ENCODE measurements around the gene OR9A2. TPM values are rescaled to one million over a fixed set of nuclear protein-coding genes. Genes with fewer than 3 reads are reported as not detected.

Gene OR9A2
- total and polyA plus RNA-seq, 10 of the 15 experiments (the other 5 are each of a cell fraction or from before 2014, with no cell fraction given): not detected

- in situ Hi-C loops (cut with MboI) (no loop called here), intact Hi-C loops (cut with micrococcal nuclease; ENCODE audit: unreplicated experiment) (no loop called here)
- Histone ChIP-seq H4K20me1 (ENCODE audit: control insufficient read depth, insufficient read depth) (no peaks in the 10 kb centered on the region), H3K9me3 (replicated peaks; ENCODE audit: control insufficient read depth, insufficient read depth, low read length) (no peaks in the 10 kb centered on the region), H3K27me3 (replicated peaks in 1 of 2; ENCODE audit: control insufficient read depth in 2 of 2, insufficient read depth in 2 of 2, low read length in 1 of 2) (no peaks in the 10 kb centered on the region), H2AFZ (ENCODE audit: control insufficient read depth, low read depth, low read length) (no peak overlapping the region), H3K4me3 (no peak overlapping the region), H3K36me3 (ENCODE audit: control insufficient read depth in 2 of 2, insufficient read depth in 2 of 2, low read length in 1 of 2) (no peaks in the 10 kb centered on the region), H3K9ac (ENCODE audit: control insufficient read depth, insufficient read depth, low read length) (no peak overlapping the region), H3K79me2 (ENCODE audit: control insufficient read depth, insufficient read depth, low read length) (no peaks in the 10 kb centered on the region), H3K4me2 (ENCODE audit: control insufficient read depth, insufficient read depth) (no peak overlapping the region), H3K27ac (ENCODE audit: control insufficient read depth, insufficient read depth) (no peak overlapping the region), H3K4me1 (ENCODE audit: control insufficient read depth, insufficient read depth, low read length) (no peaks in the 10 kb centered on the region)
- no peak for DNase-seq (ENCODE audit: low read depth, low spot score)
- CTCF ChIA-PET: interaction anchor here (0.5 to 2.1 kb wide), 4 partner anchors 15 to 396 kb away, joined by 3 to 5 read pairs (median 3); no protein-coding TSS in a partner anchor
- ATAC-seq: no peak
- WGBS (ENCODE audit: insufficient coverage, insufficient replicate concordance, low lambda C conversion rate, missing lambda C conversion rate): 0% methylated on average over 1 of the region's 1 CpG
- RAD21 ChIA-PET (ENCODE audit: unreplicated experiment): no interaction called here
- no peak for FAIRE-seq
- BruUV-seq (replicated peaks): no TSS peak
- SMC1A ChIA-PET (ENCODE audit: uncharacterized antibody, unreplicated experiment): no interaction called here
- POLR2A ChIA-PET: no interaction called here
- no peak for TF ChIP-seq ZNF207 (IDR thresholded peaks at IDR 0.05; ENCODE audit: borderline replicate concordance)
- TF ChIP-seq SPI1 (IDR thresholded peaks at IDR 0.05; ENCODE audit: borderline replicate concordance, insufficient read depth, low read depth, low read length): no peak
- no peak for TF ChIP-seq NR2C2 (IDR thresholded peaks at IDR 0.05; ENCODE audit: borderline replicate concordance, control insufficient read depth, insufficient read length, low read depth)
- no peak for TF ChIP-seq HDAC2 (IDR thresholded peaks at IDR 0.05)
- no peak for TF ChIP-seq PBX3 (IDR thresholded peaks at IDR 0.05; ENCODE audit: insufficient replicate concordance, low read depth, low read length)
- TF ChIP-seq NR2C1 (IDR thresholded peaks at IDR 0.05): no peak
- TF ChIP-seq YBX1 (IDR thresholded peaks at IDR 0.05): no peak
- no peak for TF ChIP-seq ZNF622 (IDR thresholded peaks at IDR 0.05)
- TF ChIP-seq EP300 (IDR thresholded peaks at IDR 0.05; ENCODE audit: borderline replicate concordance in 1 of 2, control insufficient read depth in 1 of 2, low read depth in 2 of 2, low read length in 2 of 2): no peak
- no peak for TF ChIP-seq PKNOX1 (IDR thresholded peaks at IDR 0.05)
- TF ChIP-seq SRF (IDR thresholded peaks at IDR 0.05; ENCODE audit: low read depth in 2 of 2, low read length in 2 of 2): no peak
- no peak for TF ChIP-seq CEBPZ (IDR thresholded peaks at IDR 0.05; ENCODE audit: low read depth, low read length)
- TF ChIP-seq IRF5 (IDR thresholded peaks at IDR 0.05; ENCODE audit: borderline replicate concordance): no peak
- TF ChIP-seq ATF2 (IDR thresholded peaks at IDR 0.05; ENCODE audit: low read length): no peak
- TF ChIP-seq E2F4 (IDR thresholded peaks at IDR 0.05; ENCODE audit: low read depth, low read length): no peak
These were observed 42.6 kb downstream of the OR9A2 start for GRCh38 chr7:142984297-142984696.
